ENCODE data around the gene TCF25. TPM values are rescaled to one million over a fixed set of nuclear protein-coding genes. Genes with fewer than 3 reads are reported as not detected.

The TCF25 gene
- polyA plus RNA-seq, 1 experiment: 156 TPM

GRCh38 chr16:89853306-89853993, 19.9 kb upstream of the TCF25 start:
- Histone ChIP-seq H3K27ac (ENCODE audit: low read depth, low read length) (no peak overlapping the region), H3K27me3 (ENCODE audit: control insufficient read depth, insufficient read depth, low read length) (no peaks in the 10 kb centered on the region), H3K9me3 (ENCODE audit: control insufficient read depth, insufficient read depth, low read length) (no peaks in the 10 kb centered on the region; the same call in 1 of the 2 replicates), H3K4me3 (ENCODE audit: low read depth, low read length) (no peak overlapping the region)
- no peak for DNase-seq (ENCODE audit: low read depth, low spot score)
- POLR2A ChIA-PET: no interaction called here
- CTCF ChIA-PET: interaction anchor here (1.2 to 1.5 kb wide), 2 partner anchors 9 to 147 kb away, joined by 3 read pairs; no protein-coding TSS in a partner anchor
- TF ChIP-seq CTCF (IDR thresholded peaks at IDR 0.05; ENCODE audit: low read depth, low read length): no peak

- no peaks in the 10 kb centered on the region for H3K27me3 ChIP-seq (ENCODE audit: control insufficient read depth, insufficient read depth, low read length)
- ChIA-PET POLR2A (no interaction called here), CTCF (no interaction called here)
- H3K9me3 ChIP-seq (ENCODE audit: control insufficient read depth, insufficient read depth, low read length): no peaks in the 10 kb centered on the region; the same call in 1 of the 2 replicates
- no peak overlapping the region for H3K27ac ChIP-seq (ENCODE audit: low read depth, low read length)
- no peak for DNase-seq (ENCODE audit: low read depth, low spot score)
- no peak for TF ChIP-seq CTCF (IDR thresholded peaks at IDR 0.05; ENCODE audit: low read depth, low read length)
- H3K4me3 ChIP-seq (ENCODE audit: low read depth, low read length): no peak overlapping the region
These were observed 18.0 kb upstream of the TCF25 start for GRCh38 chr16:89855301-89855945.

- no peak overlapping the region for H3K27ac ChIP-seq (ENCODE audit: low read depth, low read length)
- ChIA-PET CTCF (no interaction called here), POLR2A (no interaction called here)
- DNase-seq (ENCODE audit: low read depth, low spot score): no peak
- no peaks in the 10 kb centered on the region for H3K27me3 ChIP-seq (ENCODE audit: control insufficient read depth, insufficient read depth, low read length)
- no peak for TF ChIP-seq CTCF (IDR thresholded peaks at IDR 0.05; ENCODE audit: low read depth, low read length)
- no peaks in the 10 kb centered on the region; the same call in 1 of the 2 replicates for H3K9me3 ChIP-seq (ENCODE audit: control insufficient read depth, insufficient read depth, low read length)
- H3K4me3 ChIP-seq (ENCODE audit: low read depth, low read length): no peak overlapping the region
These were observed 17.4 kb upstream of the TCF25 start for GRCh38 chr16:89855986-89856385.

GRCh38 chr16:89858973-89859614, 14.3 kb upstream of the TCF25 start:
- no peaks in the 10 kb centered on the region for H3K27me3 ChIP-seq (ENCODE audit: control insufficient read depth, insufficient read depth, low read length)

More at GRCh38 chr16:89858973-89859614, 14.3 kb upstream of the TCF25 start:
- no peak for DNase-seq (ENCODE audit: low read depth, low spot score)
- ChIA-PET POLR2A (no interaction called here), CTCF (interaction anchor here (1.3 to 5.0 kb wide), 6 partner anchors 17 to 244 kb away, joined by 3 to 42 read pairs (median 22); no protein-coding TSS in a partner anchor)
- no peak overlapping the region for H3K4me3 ChIP-seq (ENCODE audit: low read depth, low read length)
- H3K9me3 ChIP-seq (ENCODE audit: control insufficient read depth, insufficient read depth, low read length): no peaks in the 10 kb centered on the region; the same call in 1 of the 2 replicates
- TF ChIP-seq CTCF (IDR thresholded peaks at IDR 0.05; ENCODE audit: low read depth, low read length): no peak
- no peak overlapping the region for H3K27ac ChIP-seq (ENCODE audit: low read depth, low read length)
